ENCODE data around the gene INPP5A. TPM values are rescaled to one million over a fixed set of nuclear protein-coding genes. Genes with fewer than 3 reads are reported as not detected.

The INPP5A gene
- total and polyA plus RNA-seq, 4 donors = 12.4 to 39.9 (median 28.2) TPM

GRCh38 chr10:132780356-132780755 lies 242.8 kb downstream of the INPP5A start:
- Histone ChIP-seq H3K9me3 (ENCODE audit: control insufficient read depth in 4 of 4, insufficient read depth in 3 of 4, low read length in 3 of 4) (peaks cover 0 to 15% (median 0%) of the 10 kb centered on the region in 4 donors), H3K4me3 (no peak overlapping the region), H3K4me1 (ENCODE audit: control insufficient read depth in 5 of 5, insufficient read depth in 5 of 5, low read length in 5 of 5) (peaks cover 0 to 4% (median 0%) of the 10 kb centered on the region in 5 donors), H3K36me3 (ENCODE audit: control insufficient read depth in 4 of 4, insufficient read depth in 4 of 4, low read length in 4 of 4) (peaks cover 0 to 46% (median 5%) of the 10 kb centered on the region in 4 donors), H3K27ac (ENCODE audit: low read depth in 1 of 2, low read length in 1 of 2) (no peak overlapping the region), H3K27me3 (ENCODE audit: control insufficient read depth in 3 of 3, insufficient read depth in 3 of 3, low read length in 2 of 3) (peaks cover 17 to 21% (median 19%) of the 10 kb centered on the region in 3 donors), H3K9ac (ENCODE audit: insufficient read depth in 1 of 2, low read length in 2 of 2) (no peak overlapping the region)
- no peak for TF ChIP-seq CTCF (IDR thresholded peaks at IDR 0.05; ENCODE audit: control extremely low read depth, extremely low read depth)
- DNase-seq (no peak), ATAC-seq (ENCODE audit: insufficient read depth, low FRiP score) (no peak)
- WGBS, 2 donors = 92 to 98% methylated on average over 12 of the region's 12 CpGs

GRCh38 chr10:132781556-132781955 lies 244.0 kb downstream of the INPP5A start:
- Histone ChIP-seq H3K4me1 (ENCODE audit: control insufficient read depth in 5 of 5, insufficient read depth in 5 of 5, low read length in 5 of 5) (peaks cover 0 to 8% (median 0%) of the 10 kb centered on the region in 5 donors), H3K27ac (ENCODE audit: low read depth in 1 of 2, low read length in 1 of 2) (no peak overlapping the region), H3K9ac (ENCODE audit: insufficient read depth in 1 of 2, low read length in 2 of 2) (no peak overlapping the region), H3K4me3 (no peak overlapping the region), H3K27me3 (ENCODE audit: control insufficient read depth in 3 of 3, insufficient read depth in 3 of 3, low read length in 2 of 3) (peaks cover 19 to 24% (median 21%) of the 10 kb centered on the region in 3 donors), H3K36me3 (ENCODE audit: control insufficient read depth in 4 of 4, insufficient read depth in 4 of 4, low read length in 4 of 4) (peaks cover 0 to 43% (median 5%) of the 10 kb centered on the region in 4 donors), H3K9me3 (ENCODE audit: control insufficient read depth in 4 of 4, insufficient read depth in 3 of 4, low read length in 3 of 4) (peaks cover 0 to 15% (median 0%) of the 10 kb centered on the region in 4 donors)
- DNase-seq = no peak
- no peak for ATAC-seq (ENCODE audit: insufficient read depth, low FRiP score)
- 96 to 97% methylated on average over 20 of the region's 20 CpGs for WGBS, 2 donors
- no peak for TF ChIP-seq CTCF (IDR thresholded peaks at IDR 0.05; ENCODE audit: control extremely low read depth, extremely low read depth)

GRCh38 chr10:132783165-132783939 lies 245.8 kb downstream of the INPP5A start:
- Histone ChIP-seq H3K4me3 (no peak overlapping the region), H3K27me3 (ENCODE audit: control insufficient read depth in 3 of 3, insufficient read depth in 3 of 3, low read length in 2 of 3) (peaks cover 19 to 41% (median 21%) of the 10 kb centered on the region in 3 donors), H3K9ac (ENCODE audit: insufficient read depth in 1 of 2, low read length in 2 of 2) (no peak overlapping the region), H3K9me3 (ENCODE audit: control insufficient read depth in 4 of 4, insufficient read depth in 3 of 4, low read length in 3 of 4) (peaks cover 0 to 15% (median 0%) of the 10 kb centered on the region in 4 donors), H3K36me3 (ENCODE audit: control insufficient read depth in 4 of 4, insufficient read depth in 4 of 4, low read length in 4 of 4) (peaks cover 0 to 33% (median 5%) of the 10 kb centered on the region in 4 donors), H3K4me1 (ENCODE audit: control insufficient read depth in 5 of 5, insufficient read depth in 5 of 5, low read length in 5 of 5) (peaks cover 0 to 13% (median 0%) of the 10 kb centered on the region in 5 donors), H3K27ac (ENCODE audit: low read depth in 1 of 2, low read length in 1 of 2) (no peak overlapping the region)
- 85 to 90% methylated on average over 30 of the region's 30 CpGs for WGBS, 2 donors
- ATAC-seq (ENCODE audit: insufficient read depth, low FRiP score) (no peak), DNase-seq (no peak)
- TF ChIP-seq CTCF (IDR thresholded peaks at IDR 0.05; ENCODE audit: control extremely low read depth, extremely low read depth) = no peak
